ENCODE results near the gene FAM72B. TPM values are rescaled to one million over a fixed set of nuclear protein-coding genes. Genes with fewer than 3 reads are reported as not detected.
A peak's percentile ranks its signal among the peaks of the same experiment; 100 is the strongest.
"Not testable (repeated sequence)": the region's sequence is repeated elsewhere in the genome, so short reads cannot be mapped to it uniquely, and the experiment has no call there.

Gene FAM72B
- 1 to 10 TPM in 1 of 4 donors, not detected in 3; 1.1 TPM for total RNA-seq

GRCh38 chr1:121184290-121185127 lies at the start of gene FAM72B, which contains the start of gene SRGAP2C:
Gene FAM72B (minus strand): TSS chr1:121184340. CDS start chr1:121183489, 851 bp downstream.
Gene SRGAP2C (plus strand): TSS chr1:121184975. CDS start chr1:121187447, 2,472 bp downstream.
- H3K9me3 ChIP-seq, H3K27me3 ChIP-seq, H3K4me1 ChIP-seq, H3K36me3 ChIP-seq: not testable (repeated sequence)
- peak within 1 kb of the TSS; percentile 33 to 53 for H3K4me3 ChIP-seq
- WGBS, 2 donors (ENCODE audit: low coverage in 1 of 2): 0% methylated on average over 9 of the region's 54 CpGs; no CpG with 5 or more reads in 1 of the 2 donors
- peak; percentile 91 for ATAC-seq
- peak; percentile 67 to 72 for TF ChIP-seq POLR2A (IDR thresholded peaks at IDR 0.05)
- peak; percentile 73 for TF ChIP-seq POLR2AphosphoS5 (IDR thresholded peaks at IDR 0.05)
- H3K27ac ChIP-seq: peak within 1 kb of the TSS; percentile 19 to 90 (median 84)

- H3K27ac ChIP-seq, H3K36me3 ChIP-seq, H3K27me3 ChIP-seq, H3K4me1 ChIP-seq, H3K9me3 ChIP-seq, ATAC-seq, H3K4me3 ChIP-seq: not testable (repeated sequence)
- no CpG with 5 or more reads among the region's 4 CpGs for WGBS, 2 donors (ENCODE audit: low coverage in 1 of 2)
Measured at GRCh38 chr1:121232445-121233125, 48.4 kb upstream of the FAM72B start.

DNA sequence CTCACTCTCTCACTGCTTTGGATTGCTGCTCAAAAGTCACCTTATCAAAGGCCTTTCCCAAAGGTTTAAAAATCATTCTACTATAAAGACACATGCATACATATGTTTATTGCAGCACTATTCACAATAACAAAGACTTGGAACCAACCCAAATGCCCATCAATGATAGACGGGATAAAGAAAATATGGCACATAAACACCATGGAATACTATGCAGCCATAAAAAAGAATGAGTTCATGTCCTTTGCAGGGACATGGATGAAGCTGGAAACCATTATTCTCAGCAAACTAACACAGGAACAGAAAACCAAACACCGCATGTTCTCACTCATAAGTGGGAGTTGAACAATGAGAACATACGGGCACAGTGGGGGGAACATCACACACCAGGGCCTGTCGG lies 46.5 kb upstream of the FAM72B start:
- WGBS, 2 donors (ENCODE audit: low coverage in 1 of 2): 50% methylated on average over 1 of the region's 4 CpGs; no CpG with 5 or more reads in 1 of the 2 donors

GRCh38 chr1:121227544-121228330 lies 43.6 kb upstream of the FAM72B start:
- H3K27me3 ChIP-seq, H3K36me3 ChIP-seq, H3K4me3 ChIP-seq, H3K9me3 ChIP-seq, H3K4me1 ChIP-seq, ATAC-seq, H3K27ac ChIP-seq: not testable (repeated sequence)
- no CpG with 5 or more reads among the region's 9 CpGs for WGBS, 2 donors (ENCODE audit: low coverage in 1 of 2)

More for the DNA sequence above, 46.5 kb upstream of the FAM72B start:
- not testable (repeated sequence) for H3K27ac ChIP-seq, H3K27me3 ChIP-seq, H3K9me3 ChIP-seq, ATAC-seq, H3K4me1 ChIP-seq, H3K4me3 ChIP-seq, H3K36me3 ChIP-seq

- not testable (repeated sequence) for H3K36me3 ChIP-seq, H3K4me3 ChIP-seq, H3K4me1 ChIP-seq, H3K27ac ChIP-seq, H3K9me3 ChIP-seq, H3K27me3 ChIP-seq, ATAC-seq
- WGBS, 2 donors (ENCODE audit: low coverage in 1 of 2): no CpG with 5 or more reads among the region's 2 CpGs
Measured at GRCh38 chr1:121226925-121227324, 42.8 kb upstream of the FAM72B start.

- not testable (repeated sequence) for H3K4me1 ChIP-seq, H3K27ac ChIP-seq, ATAC-seq, H3K9me3 ChIP-seq, H3K27me3 ChIP-seq, H3K36me3 ChIP-seq, H3K4me3 ChIP-seq
- 79% methylated on average over 2 of the region's 4 CpGs; no CpG with 5 or more reads in 1 of the 2 donors for WGBS, 2 donors (ENCODE audit: low coverage in 1 of 2)
Measured at GRCh38 chr1:121226295-121226904, 42.3 kb upstream of the FAM72B start.

DNA sequence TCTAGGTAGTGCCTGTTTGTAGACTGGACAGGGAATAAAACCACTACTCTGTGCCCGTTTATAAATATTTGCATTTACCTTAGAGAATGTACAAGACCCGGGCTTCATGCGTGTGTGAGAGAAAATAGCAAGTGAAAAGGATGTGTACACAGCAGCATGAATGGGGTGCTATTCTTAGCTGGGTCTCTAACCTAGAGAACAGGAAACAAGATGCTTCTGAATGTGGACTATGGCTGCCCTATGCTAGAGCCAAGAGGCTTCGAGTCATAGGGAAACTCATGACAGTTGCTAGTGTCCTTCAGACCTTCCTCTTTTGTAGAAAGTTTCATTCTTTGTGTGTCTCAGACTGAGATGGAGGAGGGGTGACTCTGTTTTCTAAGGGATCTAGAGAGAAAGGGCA lies 40.6 kb upstream of the FAM72B start:
- WGBS, 2 donors (ENCODE audit: low coverage in 1 of 2): no CpG with 5 or more reads among the region's 4 CpGs
- H3K4me3 ChIP-seq, H3K36me3 ChIP-seq, H3K27ac ChIP-seq, H3K4me1 ChIP-seq, H3K27me3 ChIP-seq, H3K9me3 ChIP-seq: not testable (repeated sequence)
- peak; percentile 65 for ATAC-seq

- 100% methylated on average over 1 of the region's 1 CpG; no CpG with 5 or more reads in 1 of the 2 donors for WGBS, 2 donors (ENCODE audit: low coverage in 1 of 2)
- not testable (repeated sequence) for H3K9me3 ChIP-seq, H3K4me3 ChIP-seq, H3K36me3 ChIP-seq, H3K4me1 ChIP-seq, H3K27ac ChIP-seq, ATAC-seq, H3K27me3 ChIP-seq
Measured at GRCh38 chr1:121221770-121222169, 37.6 kb upstream of the FAM72B start.

DNA sequence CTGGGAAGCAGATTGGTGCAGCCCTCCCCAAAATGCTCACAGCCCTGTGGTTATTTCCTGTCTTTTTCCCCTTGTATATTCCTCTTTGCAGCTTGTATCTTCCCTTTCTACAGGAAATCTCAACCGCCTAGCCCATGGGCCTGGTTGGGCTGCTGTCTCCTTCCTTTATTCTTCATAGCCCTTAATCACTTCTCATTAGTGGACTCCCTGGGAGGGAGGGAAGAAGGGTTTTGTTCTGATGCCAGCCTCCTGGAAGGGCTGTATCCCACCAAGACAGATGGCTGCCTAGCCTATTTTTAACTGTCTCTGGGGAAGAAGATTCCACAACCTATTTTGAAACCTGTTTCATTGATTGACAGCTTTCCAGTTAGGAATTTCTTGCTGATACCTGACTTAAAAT lies 32.5 kb upstream of the FAM72B start:
- WGBS, 2 donors (ENCODE audit: low coverage in 1 of 2): no CpG with 5 or more reads among the region's 1 CpG
- not testable (repeated sequence) for H3K36me3 ChIP-seq, H3K4me3 ChIP-seq, H3K9me3 ChIP-seq, H3K4me1 ChIP-seq, H3K27ac ChIP-seq, H3K27me3 ChIP-seq, ATAC-seq

DNA sequence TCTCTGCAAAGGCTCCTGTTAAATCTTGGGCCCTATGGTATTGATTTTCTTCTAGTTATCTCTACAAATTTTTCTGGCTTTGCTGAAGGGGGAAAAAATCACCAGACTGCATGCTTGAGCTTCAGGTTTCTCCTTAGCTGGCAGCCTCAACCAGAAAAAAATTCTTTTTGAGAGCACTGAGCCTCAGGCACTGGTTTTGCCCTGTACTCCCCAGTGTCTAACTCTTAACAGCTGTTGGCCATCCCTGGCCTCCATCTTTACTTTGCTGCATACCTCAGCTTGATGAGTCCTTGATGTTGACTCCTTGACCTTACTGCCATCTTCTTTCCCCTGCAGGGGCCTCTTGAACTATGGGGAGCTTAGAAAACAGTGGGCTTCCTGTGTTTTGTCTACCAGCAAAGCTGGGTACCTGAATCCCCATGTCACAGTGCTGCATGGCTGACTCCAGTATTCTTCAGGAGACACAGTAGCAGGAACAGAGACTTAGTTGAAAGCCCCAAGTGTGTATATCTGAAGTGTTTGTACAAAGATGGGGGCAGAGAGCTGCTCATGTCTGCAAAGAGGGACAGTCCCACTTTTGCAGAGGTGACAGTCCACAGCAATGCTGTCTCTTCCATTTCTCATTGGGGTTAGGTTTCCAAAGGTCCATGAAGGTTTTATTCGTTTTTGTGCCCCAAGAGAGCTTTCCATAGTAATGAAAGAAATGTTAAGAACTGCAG lies 31.7 kb upstream of the FAM72B start:
- not testable (repeated sequence) for H3K4me3 ChIP-seq, H3K36me3 ChIP-seq, H3K4me1 ChIP-seq, H3K27ac ChIP-seq, H3K9me3 ChIP-seq, H3K27me3 ChIP-seq, ATAC-seq
- WGBS, 2 donors (ENCODE audit: low coverage in 1 of 2): no CpG with 5 or more reads among the region's 1 CpG

DNA sequence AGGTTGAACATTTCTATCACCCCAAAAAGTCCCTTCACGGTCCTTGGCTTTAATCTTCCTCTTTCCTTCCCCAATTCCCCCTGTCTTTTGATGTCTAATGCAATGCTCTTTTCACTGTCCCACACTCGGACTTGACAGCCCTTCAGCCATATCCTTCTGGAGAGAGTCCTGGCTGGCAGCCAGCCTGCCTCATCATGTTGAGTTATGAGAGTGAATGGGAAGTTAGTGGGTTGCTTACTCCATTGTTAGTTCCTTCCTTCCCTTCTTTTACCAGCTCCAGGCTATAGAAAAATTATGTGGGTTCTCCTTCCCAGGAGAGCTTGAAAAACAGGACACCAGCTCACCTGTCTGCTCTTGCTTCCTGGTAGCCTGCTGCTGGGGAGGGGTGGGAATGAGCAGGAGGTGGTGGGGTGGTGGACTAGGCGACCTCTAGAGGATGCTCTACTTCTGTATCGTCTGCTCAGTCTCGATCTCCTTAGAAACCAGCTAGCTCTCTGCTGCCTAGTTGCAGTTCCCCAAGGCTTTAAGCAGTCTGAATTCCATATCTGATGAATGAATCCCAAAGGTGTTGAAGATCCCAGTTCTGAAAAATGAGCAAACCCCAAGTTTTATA lies 30.5 kb upstream of the FAM72B start:
- H3K36me3 ChIP-seq, H3K4me1 ChIP-seq, H3K27ac ChIP-seq, H3K4me3 ChIP-seq, H3K27me3 ChIP-seq, H3K9me3 ChIP-seq: not testable (repeated sequence)
- no CpG with 5 or more reads among the region's 5 CpGs for WGBS, 2 donors (ENCODE audit: low coverage in 1 of 2)
- ATAC-seq: peak; percentile 39

- not testable (repeated sequence) for H3K4me3 ChIP-seq, H3K27ac ChIP-seq, H3K27me3 ChIP-seq, ATAC-seq, H3K36me3 ChIP-seq, H3K4me1 ChIP-seq, H3K9me3 ChIP-seq
- WGBS, 2 donors (ENCODE audit: low coverage in 1 of 2): no CpG with 5 or more reads among the region's 9 CpGs
Measured at GRCh38 chr1:121213491-121213890, 29.4 kb upstream of the FAM72B start.
